Adrenal gland (tissue), 5 donors: ENCODE measurements around the gene AP2A2.

ENCODE experiments used
- CTCF ChIP-seq, 6 experiments: fragments of 450-650 bp in 4 of 6; fragments of 200-600 bp in 2 of 6; sonication (generic) in 1 of 6; IDR thresholded peaks; 1 replicate in 5 of 6; 2 replicates in 1 of 6; pipeline versions ENCODE4 v1.5.1 to v1.8.0; 2016 to 2021; ENCODE audit warnings: antibody characterized with exemption in 6 of 6, mild to moderate bottlenecking in 2 of 6, moderate library complexity in 1 of 6
- POLR2A ChIP-seq, 2 donors: fragments of 450-650 bp; IDR thresholded peaks; one replicate each; pipeline ENCODE4 v1.6.1; 2017; ENCODE audit warnings: antibody characterized with exemption in 2 of 2, mild to moderate bottlenecking in 2 of 2, moderate library complexity in 1 of 2
- donor health status: DM: no; HTN: no; CAD: no.

- TF ChIP-seq CTCF (IDR thresholded peaks at IDR 0.05) = no peak
- no peak for TF ChIP-seq POLR2A (IDR thresholded peaks at IDR 0.05)
Measured at GRCh38 chr11:962688-963087, 37.0 kb downstream of the AP2A2 start.
